ENCODE data around the gene CABCOCO1.
"Not testable (repeated sequence)": the region's sequence is repeated elsewhere in the genome, so short reads cannot be mapped to it uniquely, and the experiment has no call there.

The CABCOCO1 gene

GRCh38 chr10:61643316-61643751 lies 19.4 kb upstream of the CABCOCO1 start:
- no peak for DNase-seq

GRCh38 chr10:61653699-61654098 lies 9.0 kb upstream of the CABCOCO1 start:
- no peak for DNase-seq

- DNase-seq, result no peak
Measured at GRCh38 chr10:61655335-61655851, 7.3 kb upstream of the CABCOCO1 start.

DNA sequence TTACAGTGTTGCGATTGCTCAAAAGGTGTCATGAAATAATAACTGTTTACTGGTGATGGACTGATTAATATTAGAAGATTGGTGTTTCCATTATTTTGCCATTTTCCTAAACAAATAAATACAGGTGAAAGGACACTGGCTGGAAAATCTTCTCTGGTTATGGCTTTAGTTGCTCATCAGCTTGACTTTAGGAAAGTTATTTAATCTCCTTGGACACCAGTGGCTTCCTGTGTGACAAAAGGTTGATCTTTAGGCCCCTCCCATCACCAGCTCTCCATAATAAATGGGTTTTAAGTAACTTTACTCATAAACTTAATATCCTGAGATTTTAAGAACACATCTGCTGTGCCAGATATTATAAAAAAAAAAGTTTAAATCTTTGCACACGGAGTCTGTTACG lies 737 bp downstream of the CABCOCO1 start:
- no peak for DNase-seq

DNA sequence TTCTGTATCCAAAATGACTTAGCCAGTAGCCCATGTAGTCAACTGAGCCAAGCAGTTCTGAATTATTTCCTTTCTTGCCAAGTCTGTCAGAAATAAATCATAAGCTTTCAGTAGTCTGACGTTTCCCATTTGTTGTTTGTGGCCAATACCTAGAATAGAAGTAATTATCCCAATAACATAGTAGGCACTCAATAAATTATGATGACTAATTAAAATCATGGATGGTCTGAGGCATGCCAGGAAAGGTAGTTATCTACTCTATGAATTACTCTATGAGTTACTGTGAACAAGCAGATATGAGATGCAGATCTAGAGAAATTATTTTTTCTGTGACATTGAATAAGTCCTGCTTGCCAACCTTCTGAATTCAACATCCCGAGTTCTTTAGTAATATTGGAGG lies 2.3 kb downstream of the CABCOCO1 start:
- no peak for DNase-seq

GRCh38 chr10:61669161-61669725 lies 6.5 kb downstream of the CABCOCO1 start:
- no peak for DNase-seq

DNA sequence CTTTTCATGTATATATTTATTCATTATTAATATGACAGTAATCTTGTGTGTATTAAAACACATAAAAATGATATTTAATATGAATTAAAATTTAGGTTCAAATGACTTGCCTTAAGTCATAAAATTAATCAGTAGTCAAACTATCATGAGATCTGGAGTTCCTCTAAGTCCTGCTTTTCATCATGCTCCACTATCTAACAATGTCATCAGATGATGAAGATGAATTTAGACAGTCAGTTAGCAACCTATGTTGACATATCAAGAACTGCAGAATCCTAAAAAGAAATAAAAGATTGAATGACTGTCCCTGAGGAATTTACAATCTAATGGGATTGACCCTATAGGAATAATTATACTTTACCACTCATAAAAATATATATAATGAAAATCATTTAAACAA lies 7.1 kb downstream of the CABCOCO1 start:
- no peak for DNase-seq

DNA sequence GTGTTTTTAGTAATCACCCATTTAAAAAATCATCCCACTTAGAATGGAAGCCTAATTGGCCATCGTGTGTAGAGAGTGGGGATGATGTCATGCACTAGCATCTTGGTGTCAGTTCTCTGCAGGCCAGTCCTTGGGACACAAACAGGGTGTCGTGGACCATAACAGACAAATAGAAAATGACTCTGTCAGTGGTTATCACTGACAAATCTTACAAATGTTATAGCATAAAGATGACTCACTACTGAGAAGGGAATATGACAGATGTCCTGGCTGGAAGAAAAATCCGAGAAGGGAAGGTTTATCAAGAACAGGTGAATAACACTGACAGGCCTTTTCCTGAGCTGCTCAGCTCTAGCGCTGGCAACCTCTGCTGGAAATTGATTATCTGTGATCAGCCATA lies 10.6 kb downstream of the CABCOCO1 start:
- no peak for DNase-seq

DNA sequence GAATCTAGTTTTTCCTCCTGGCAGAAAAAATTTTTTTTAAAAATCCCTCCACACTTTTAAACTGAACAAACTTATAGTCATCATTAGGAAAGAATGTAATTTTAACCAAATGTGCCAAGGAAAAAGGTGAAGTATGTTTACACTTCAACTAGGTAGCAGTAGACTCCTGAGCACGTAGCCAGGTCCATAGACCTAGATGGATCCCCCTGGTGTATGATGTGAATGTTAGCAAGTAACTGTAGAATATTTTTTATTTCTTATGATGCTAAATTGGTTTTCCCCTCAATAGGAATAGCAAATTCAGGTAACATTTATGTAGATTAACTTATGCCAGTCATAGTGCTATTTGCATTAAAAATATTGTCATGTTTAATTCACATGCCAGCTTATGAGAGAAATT lies 19.6 kb downstream of the CABCOCO1 start:
- no peak for DNase-seq

GRCh38 chr10:61683319-61683718 lies 20.6 kb downstream of the CABCOCO1 start:
- DNase-seq, result no peak

DNA sequence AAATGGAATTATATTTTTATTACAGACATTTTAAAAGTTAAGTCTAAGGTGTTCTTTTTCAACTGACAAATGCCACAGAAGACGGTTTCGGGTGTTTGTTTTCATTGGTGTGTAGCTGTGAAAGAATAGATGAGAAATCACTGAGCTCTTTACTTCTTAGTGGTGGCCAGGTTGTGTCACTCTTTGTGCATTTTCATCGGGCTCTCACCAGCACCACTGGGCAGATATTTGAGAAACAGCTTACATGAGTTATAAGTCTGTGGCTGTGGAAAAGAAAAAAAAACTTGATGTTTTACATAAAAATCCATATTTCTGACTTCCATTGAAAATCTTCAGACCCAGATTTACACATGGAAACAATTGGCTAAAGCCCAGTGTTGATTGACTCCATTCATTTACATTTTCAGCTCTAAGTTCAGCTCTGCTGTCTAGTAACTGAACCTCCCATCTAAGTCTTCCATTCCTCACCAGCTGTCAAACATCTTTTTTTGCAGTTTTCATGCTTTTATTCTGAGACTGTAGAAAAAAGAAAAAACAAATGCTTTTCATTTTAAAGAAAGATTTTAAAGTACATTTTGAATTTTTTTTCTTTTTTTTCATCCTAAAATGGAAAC lies 22.3 kb downstream of the CABCOCO1 start:
- no peak for DNase-seq

DNA sequence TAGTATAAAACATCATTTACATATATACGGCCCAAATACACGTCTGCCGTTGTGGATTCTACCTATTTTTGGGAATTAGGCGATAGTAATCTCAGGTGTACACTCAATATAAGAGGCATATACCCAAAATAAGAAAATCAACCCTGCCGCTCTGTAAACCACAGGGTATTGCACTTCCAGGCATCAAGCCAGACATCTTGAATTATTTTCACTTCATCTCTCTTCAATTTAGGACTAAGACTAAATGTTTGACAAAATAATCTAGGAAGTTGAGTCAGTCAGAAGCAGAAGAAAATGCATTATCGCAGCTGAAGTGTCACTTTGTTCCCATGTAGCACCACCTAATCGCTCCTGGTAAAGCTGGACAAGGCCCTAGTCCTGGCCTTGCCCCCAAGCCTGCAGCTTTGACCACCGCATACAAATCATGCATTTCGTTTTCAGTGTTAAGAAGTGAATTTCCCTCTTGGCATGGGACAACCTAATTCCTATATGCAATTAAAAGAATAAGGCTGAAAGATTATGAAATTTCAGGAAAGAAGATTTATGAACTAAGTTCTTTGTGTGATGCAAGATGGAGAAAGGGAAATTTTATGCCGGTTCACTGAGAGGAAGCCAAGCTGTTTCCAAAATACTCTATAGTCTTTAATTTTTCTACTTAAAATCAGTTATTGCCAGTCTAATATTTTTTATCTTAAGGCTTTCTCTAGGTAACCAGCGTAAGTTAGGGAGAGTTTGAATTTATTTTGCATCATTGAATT lies 26.0 kb downstream of the CABCOCO1 start:
- DNase-seq, result no peak

DNA sequence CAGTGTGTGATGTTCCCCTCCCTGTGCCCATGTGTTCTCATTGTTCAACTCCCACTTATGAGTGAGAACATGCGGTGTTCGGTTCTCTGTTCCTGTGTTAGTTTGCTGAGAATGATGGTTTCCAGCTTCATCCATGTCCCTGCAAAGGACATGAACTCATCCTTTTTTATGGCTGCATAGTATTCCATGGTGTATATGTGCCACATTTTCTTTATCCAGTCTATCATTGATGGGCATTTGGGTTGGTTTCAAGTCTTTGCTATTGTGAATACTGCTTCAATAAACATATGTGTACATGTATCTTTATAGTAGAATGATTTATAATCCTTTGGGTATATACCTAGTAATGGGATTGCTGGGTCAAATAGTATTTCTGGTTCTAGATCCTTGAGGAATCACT lies 28.9 kb downstream of the CABCOCO1 start:
- DNase-seq, result not testable (repeated sequence)

DNA sequence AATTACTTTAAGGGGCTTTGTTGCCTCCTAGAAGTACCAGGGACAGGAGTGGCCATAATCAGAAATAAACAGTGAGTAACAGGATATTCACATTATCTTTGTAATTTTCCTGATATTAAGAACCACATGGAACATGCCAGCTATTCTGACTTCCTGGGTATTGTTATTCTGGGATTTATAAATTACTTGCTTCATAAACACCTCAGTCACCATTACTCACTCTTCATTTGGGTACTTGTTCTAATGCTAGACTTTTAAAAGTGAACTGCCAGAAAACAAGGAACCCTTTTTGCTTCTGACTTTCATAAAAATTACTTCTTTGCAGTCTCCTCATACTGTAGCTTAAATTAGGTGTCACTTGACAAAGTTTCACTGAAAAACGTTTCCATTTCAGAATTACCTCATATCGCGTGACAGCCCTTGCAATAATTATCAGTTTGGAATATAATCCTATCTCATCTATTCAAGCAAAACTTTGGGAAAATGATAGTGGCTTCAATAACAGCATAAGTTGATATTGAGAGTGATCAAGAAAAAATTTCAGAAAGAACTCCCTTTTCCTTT lies 29.8 kb downstream of the CABCOCO1 start:
- DNase-seq, result no peak

DNA sequence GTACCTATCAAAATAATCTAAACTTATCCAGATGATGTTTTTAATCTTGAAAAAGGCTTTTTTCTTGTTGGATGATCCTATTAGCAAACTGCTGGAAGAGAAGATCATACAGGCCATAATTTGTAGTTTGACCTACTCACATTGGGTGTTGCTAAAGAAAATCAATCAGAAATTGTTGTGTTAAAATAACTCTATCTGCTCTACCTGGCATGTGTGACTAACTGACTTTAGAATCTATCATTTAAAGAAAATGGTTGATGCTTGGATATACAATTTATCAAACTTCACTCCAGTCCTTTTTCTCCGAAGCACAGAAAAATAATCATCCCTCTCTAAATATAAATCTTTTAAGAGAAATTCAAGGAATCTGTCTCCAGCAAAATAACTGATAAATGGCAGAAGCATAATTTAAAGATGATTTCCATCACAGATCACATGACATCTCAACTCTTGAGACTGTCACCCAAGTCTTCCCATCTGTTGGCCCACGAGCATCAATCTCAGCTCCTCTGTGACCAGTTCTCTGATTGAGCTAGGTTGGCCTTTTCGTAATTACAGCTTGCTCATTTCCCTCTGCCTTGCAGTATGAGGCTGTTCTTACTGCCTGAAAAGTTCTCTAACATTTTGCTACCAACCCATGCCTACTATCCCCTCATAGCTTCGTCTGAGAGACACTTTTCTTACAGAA lies 36.4 kb downstream of the CABCOCO1 start:
- DNase-seq, result no peak

DNA sequence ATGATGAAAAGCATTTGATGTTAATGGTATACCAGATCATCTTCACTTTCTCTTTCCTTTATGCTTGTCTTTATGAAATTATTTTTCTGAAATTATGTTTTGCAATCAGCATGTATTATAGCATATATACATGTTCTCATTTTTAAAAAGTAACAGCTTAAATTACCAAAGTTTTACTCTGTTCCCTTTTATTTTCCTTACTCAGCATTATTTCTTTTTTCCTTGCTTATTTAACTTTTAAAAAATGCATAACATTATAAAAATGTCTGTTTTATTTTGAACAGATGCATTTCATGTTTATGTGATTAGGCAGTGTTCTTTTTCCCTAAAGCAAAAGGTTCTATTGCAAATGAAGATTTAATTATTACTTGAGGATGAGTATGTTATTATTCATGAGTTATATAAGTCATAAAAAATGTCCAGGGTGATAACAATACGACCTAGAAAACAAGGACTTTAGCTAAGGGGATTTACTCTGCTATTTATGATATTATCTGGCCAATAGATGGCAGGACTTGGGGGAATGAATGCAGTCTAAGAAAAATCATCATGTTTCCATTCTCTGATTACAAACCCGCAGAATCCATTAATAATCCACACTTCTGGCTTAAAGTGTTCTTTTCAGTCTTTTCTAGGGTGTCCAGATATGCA lies 38.5 kb downstream of the CABCOCO1 start:
- DNase-seq, result no peak

DNA sequence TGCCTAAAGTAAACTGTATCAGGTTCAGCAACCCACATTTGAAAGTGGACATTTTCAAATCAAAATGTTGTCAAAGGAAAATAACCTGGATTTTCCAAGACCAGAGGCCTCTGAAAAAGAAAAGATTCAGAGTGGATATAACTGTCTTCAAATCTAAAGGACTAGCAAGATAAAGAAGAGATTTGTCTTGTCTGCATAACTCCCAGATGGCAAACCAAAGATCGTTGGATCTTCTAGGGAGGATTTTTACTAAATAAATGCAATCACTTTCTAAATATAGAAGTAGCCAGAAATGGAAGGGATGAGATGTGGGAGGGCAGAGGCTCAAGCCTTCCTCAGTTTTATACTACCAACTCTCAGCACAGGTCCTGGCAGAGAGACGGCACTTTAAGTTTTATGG lies 39.0 kb downstream of the CABCOCO1 start:
- DNase-seq, result no peak

DNA sequence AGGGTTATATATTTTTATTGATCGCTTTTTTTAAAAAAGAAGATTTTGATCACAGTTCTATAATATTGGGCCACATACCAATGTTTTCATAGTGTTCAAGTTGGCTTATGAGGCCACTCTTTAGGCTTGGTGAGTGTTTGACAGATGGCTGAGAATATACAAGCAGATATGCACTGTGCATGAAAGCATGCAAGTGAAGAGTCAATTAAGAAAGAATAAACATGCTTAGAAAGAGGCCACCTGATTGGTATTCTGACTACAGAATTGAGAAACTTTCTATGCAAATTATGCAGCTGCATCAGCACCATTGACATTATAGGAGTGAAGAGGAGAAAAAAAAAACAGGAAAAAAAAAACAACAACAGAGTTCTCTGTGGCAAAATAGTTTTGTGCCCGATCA lies 39.9 kb downstream of the CABCOCO1 start:
- no peak for DNase-seq

DNA sequence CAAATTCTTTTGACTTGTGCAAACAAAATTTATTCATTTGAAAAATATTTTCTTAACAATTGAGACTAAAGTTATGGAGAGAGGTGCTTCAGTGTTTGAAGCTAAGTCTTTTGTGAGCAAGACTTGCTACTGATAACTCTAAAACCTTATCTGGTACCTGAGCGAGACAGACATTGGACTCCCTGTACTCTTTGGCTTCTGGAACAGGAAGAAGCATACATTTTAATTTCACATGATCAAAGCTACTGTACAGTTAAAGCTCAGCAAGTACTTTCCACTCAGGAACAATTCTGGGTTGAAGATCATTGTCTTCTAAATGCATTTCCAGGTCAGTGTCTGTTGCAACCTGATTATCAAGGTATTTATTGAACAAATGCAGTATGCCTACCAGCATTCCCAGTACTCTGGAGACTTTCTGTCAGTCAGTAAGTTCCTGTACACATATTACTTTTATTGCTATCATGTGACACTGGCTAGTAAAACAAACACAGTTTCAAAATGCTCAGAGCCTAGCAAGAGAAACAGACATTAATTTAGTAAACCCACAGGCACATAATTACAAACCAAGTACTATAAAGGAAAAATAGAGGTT lies 42.4 kb downstream of the CABCOCO1 start:
- no peak for DNase-seq

GRCh38 chr10:61708846-61709245 lies 46.1 kb downstream of the CABCOCO1 start:
- DNase-seq, result no peak

DNA sequence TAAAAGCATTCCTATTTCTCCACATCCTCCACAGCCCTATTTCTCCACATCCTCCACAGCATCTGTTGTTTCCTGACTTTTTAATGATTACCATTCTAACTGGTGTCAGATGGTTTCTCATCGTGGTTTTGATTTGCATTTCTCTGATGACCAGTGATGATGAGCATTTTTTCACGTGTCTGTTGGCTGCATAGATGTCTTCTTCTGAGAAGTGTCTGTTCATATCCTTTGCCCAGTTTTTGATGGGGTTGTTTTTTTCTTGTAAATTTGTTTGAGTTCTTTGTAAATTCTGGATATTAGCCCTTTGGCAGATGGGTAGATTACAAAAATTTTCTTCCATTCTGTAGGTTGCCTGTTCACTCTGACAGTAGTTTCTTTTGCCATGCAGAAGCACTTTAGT lies 49.4 kb downstream of the CABCOCO1 start:
- not testable (repeated sequence) for DNase-seq

- DNase-seq, result not testable (repeated sequence)
Measured at GRCh38 chr10:61719475-61719874, 56.7 kb downstream of the CABCOCO1 start.
